ENCODE measurements around the gene DUSP6. TPM values are rescaled to one million over a fixed set of nuclear protein-coding genes. Genes with fewer than 3 reads are reported as not detected.

DUSP6 gene
- total RNA-seq, 2 donors from 2014 or later = 25.7 to 54.1 TPM

DNA sequence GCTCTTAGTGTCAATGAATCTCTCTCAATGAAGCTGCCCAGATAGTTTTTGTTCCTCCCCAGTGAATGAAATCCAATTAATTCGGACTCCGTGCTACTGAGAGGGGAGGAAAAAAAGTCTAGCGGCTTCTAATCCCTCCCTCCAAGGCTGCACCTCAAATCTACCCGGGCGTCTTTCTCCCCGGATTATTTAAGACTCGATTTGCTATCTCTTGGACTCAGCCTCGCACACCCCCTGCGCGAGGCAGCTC lies 134 bp downstream of the DUSP6 start:
- Histone ChIP-seq H3K27ac (peak overlapping the region; percentile 99 to 100), H3K36me3 (peaks cover 22% of the 10 kb centered on the region), H3K4me3 (peak overlapping the region; percentile 84 to 88), H3K9me3 (no peaks in the 10 kb centered on the region), H3K27me3 (no peaks in the 10 kb centered on the region), H3K4me1 (peaks cover 0 to 49% of the 10 kb centered on the region in 2 donors)
- TF ChIP-seq, protein P1, sequence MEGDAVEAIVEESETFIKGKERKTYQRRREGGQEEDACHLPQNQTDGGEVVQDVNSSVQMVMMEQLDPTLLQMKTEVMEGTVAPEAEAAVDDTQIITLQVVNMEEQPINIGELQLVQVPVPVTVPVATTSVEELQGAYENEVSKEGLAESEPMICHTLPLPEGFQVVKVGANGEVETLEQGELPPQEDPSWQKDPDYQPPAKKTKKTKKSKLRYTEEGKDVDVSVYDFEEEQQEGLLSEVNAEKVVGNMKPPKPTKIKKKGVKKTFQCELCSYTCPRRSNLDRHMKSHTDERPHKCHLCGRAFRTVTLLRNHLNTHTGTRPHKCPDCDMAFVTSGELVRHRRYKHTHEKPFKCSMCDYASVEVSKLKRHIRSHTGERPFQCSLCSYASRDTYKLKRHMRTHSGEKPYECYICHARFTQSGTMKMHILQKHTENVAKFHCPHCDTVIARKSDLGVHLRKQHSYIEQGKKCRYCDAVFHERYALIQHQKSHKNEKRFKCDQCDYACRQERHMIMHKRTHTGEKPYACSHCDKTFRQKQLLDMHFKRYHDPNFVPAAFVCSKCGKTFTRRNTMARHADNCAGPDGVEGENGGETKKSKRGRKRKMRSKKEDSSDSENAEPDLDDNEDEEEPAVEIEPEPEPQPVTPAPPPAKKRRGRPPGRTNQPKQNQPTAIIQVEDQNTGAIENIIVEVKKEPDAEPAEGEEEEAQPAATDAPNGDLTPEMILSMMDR (IDR thresholded peaks at IDR 0.05) = no peak
- DNase-seq (ENCODE audit: low spot score) = no peak

DNA sequence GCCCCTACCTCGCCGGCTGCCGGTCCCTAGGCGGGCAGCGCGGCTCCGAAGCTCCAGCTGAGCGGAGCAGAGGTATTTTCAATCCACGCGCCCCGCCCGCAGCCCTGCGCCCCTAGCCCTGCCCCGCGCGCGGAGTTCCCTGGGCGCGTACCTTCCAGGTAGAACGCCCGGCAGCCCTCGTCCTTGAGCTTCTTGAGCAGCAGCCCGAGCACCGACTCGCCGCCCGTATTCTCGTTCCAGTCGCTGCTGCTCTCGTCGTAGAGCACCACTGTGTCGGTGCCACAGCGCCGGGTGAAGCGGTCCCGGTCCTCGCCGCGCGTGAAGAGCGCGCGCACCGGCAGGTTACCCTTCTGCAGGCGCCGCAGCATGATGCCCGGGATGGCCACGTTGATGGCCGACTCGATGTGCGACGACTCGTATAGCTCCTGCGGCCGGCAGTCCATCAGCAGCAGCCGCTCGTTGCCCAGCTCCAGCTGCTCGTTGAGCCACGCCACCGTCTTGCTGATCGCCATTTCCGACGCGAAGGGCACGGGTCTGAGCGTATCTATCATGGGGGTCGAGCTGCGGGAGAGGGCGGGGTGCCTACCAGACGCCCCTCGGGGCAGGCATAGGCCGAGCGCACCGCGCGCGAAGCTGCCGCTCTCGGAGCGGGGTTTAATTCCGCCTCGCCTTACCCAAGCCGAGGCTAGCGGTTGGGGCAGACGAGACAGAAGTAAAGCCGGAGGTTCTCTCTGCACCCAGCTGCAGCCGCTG lies 636 bp downstream of the DUSP6 start:
- no peak for DNase-seq (ENCODE audit: low spot score)
- H3K27me3 ChIP-seq = no peaks in the 10 kb centered on the region
- no peaks in the 10 kb centered on the region for H3K9me3 ChIP-seq
- peaks cover 0 to 51% of the 10 kb centered on the region in 2 donors for H3K4me1 ChIP-seq
- TF ChIP-seq, protein P1 (IDR thresholded peaks at IDR 0.05) = no peak
- peak overlapping the region; percentile 99 to 100 for H3K27ac ChIP-seq
- peak overlapping the region; percentile 84 to 88 for H3K4me3 ChIP-seq
- peaks cover 22% of the 10 kb centered on the region for H3K36me3 ChIP-seq

DNA sequence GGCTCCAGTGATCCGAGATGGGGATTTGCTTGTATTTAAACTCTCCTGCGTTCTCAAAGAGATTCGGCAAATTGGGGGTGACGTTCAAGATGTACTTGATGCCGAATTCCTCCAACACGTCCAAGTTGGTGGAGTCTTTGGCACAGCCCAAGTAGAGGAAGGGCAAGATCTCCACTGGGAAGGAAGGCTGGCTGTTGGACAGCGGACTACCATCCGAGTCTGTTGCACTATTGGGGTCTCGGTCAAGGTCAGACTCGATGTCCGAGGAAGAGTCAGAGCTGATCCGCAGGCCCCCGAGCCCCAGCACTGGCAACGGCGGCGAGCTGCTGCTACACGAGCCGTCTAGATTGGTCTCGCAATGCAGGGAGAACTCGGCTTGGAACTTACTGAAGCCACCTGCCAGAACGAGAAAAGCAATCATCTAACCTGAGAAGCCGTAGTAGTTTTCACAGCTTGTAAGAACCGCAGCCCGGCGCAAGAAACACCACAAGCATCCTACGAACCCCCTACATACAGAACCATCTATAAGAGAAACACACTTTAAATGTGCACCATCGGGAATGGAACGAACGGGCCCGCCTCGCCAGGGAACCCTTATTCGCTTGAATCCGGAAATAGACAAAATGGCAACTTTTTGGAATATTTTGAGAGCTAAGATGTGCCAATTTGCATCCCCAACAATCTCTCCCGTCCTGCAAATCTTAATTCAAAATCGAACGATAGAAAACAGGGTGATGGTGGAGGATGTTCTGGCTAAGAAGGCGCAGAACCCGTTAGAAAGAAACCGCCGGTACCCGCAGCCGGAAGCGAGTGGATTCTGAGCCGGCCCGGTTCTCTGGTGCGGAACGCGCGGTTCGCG lies 1.4 kb downstream of the DUSP6 start:
- no peak for DNase-seq (ENCODE audit: low spot score)
- Histone ChIP-seq H3K4me3 (peak overlapping the region; percentile 84 to 88), H3K4me1 (peaks cover 0 to 51% of the 10 kb centered on the region in 2 donors), H3K36me3 (peaks cover 22% of the 10 kb centered on the region), H3K9me3 (no peaks in the 10 kb centered on the region), H3K27me3 (no peaks in the 10 kb centered on the region), H3K27ac (peak overlapping the region; percentile 99 to 100)
- TF ChIP-seq, protein P1 (IDR thresholded peaks at IDR 0.05) = no peak

DNA sequence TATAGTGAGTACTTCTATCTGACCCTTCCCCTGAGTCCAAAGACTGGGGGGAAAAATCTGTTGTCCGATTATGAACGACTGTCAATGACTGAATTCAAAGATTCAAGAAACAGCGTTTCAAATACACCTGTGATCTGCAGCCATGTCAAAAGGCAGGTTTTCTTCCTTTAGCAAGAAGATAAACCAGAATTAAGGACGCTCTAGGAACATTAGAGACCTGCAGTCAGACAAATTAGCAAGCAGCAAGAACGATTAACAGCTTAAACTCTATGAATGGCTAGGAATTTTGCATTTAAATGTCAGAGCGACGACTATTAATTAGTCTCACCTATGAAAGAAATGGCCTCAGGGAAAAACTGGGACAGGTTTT lies 2.1 kb downstream of the DUSP6 start:
- no peak for DNase-seq (ENCODE audit: low spot score)
- TF ChIP-seq, protein P1 (IDR thresholded peaks at IDR 0.05) = no peak
- peaks cover 22% of the 10 kb centered on the region for H3K36me3 ChIP-seq
- H3K9me3 ChIP-seq = no peaks in the 10 kb centered on the region
- no peaks in the 10 kb centered on the region for H3K27me3 ChIP-seq
- H3K4me1 ChIP-seq = peaks cover 0 to 51% of the 10 kb centered on the region in 2 donors
- H3K4me3 ChIP-seq = peak overlapping the region; percentile 84 to 88
- peak overlapping the region; percentile 99 to 100 for H3K27ac ChIP-seq

DNA sequence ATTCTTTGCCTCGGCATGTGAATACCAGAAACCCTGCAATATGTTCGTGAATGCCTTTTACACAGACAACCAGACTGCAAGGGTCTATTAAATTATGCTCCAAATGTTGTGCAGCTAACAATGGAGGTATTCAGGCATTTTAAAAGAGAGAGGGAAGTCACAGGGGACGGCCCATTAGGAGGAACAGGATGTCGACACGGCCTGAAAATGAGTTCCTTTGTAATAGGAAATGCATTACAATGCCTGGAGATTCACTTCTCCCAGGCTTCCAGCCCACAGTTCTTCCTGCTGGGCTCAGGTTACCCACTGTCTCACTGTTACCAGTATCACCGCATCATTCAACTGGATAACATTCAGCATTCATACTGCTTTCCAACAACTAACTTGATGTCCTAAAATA lies 2.5 kb downstream of the DUSP6 start:
- H3K4me3 ChIP-seq = peak overlapping the region; percentile 84 to 88
- no peak for DNase-seq (ENCODE audit: low spot score)
- H3K9me3 ChIP-seq = no peaks in the 10 kb centered on the region
- peaks cover 0 to 51% of the 10 kb centered on the region in 2 donors for H3K4me1 ChIP-seq
- peak overlapping the region; percentile 99 to 100 for H3K27ac ChIP-seq
- H3K36me3 ChIP-seq = peaks cover 22% of the 10 kb centered on the region
- H3K27me3 ChIP-seq = no peaks in the 10 kb centered on the region
- TF ChIP-seq, protein P1 (IDR thresholded peaks at IDR 0.05) = no peak

Measured in right atrium auricular region (tissue), 2 donors.